Vagina (tissue), 2 donors: ENCODE data around the gene EEF1A2. TPM values are rescaled to one million over a fixed set of nuclear protein-coding genes. Genes with fewer than 3 reads are reported as not detected.

Experiments used
- DNase-seq, 2 donors: peaks; one replicate each; pipeline ENCODE4 v3.0.0-alpha.2; 2017; ENCODE audit errors: extremely low spot score in 2 of 2
- H3K27ac ChIP-seq: fragments of 200-600 bp; sonication (generic); one replicate; pipeline ENCODE4 v1.5.1; 2019
- H3K27me3 ChIP-seq: fragments of 200-600 bp; sonication (generic); one replicate; pipeline ENCODE4 v1.5.1; 2019
- H3K36me3 ChIP-seq, 2 donors: fragments of 200-600 bp; sonication (generic); one replicate each; pipeline ENCODE4 v1.5.1; 2017 to 2019
- H3K4me1 ChIP-seq: fragments of 200-600 bp; sonication (generic); one replicate; pipeline ENCODE4 v1.5.1; 2019
- H3K4me3 ChIP-seq, 2 donors: fragments of 200-600 bp; sonication (generic); 1 replicate in 1 of 2; 2 replicates in 1 of 2; pipeline ENCODE4 v1.5.1; 2016 to 2019
- H3K9me3 ChIP-seq: fragments of 200-600 bp; sonication (generic); one replicate; pipeline ENCODE4 v1.5.1; 2019
- POLR2A ChIP-seq, 2 donors: fragments of 450-650 bp; IDR thresholded peaks; one replicate each; pipeline ENCODE4 v1.6.1; 2017; ENCODE audit warnings: antibody characterized with exemption in 2 of 2, mild to moderate bottlenecking in 2 of 2, moderate library complexity in 2 of 2
- POLR2AphosphoS5 ChIP-seq, 2 donors: sonication (generic); formaldehyde crosslinking; IDR thresholded peaks; one replicate each; pipeline ENCODE4 v1.9.0; 2017; ENCODE audit warnings: antibody characterized with exemption in 2 of 2, mild to moderate bottlenecking in 2 of 2, low read depth in 1 of 2; ENCODE audit not compliant: insufficient read depth in 1 of 2
- intact Hi-C: fragments of 100-400 bp; cut with DNase I; formaldehyde crosslinking; loops from one replicate; pipeline ENCODE4 v1.15.1; 2023
- total RNA-seq: library from RNA; depleted of rRNA; stranded (reverse); fragments of >200 nt; gene quantifications from one replicate; pipeline ENCODE4 v1.2.3, GENCODE V29; 2016
- TF ChIP-seq, protein P1 (sequence below), 3 experiments: fragments of 450-650 bp in 2 of 3; fragments of 200-600 bp in 1 of 3; sonication (generic) in 1 of 3; IDR thresholded peaks; one replicate each; pipeline ENCODE4 v1.5.1; 2017 to 2019; ENCODE audit warnings: antibody characterized with exemption in 3 of 3, mild to moderate bottlenecking in 2 of 3, moderate library complexity in 2 of 3

Gene EEF1A2
- total RNA-seq, 1 donor from 2014 or later = 9.8 TPM

GRCh38 chr20:63542696-63543095 lies 43.8 kb upstream of the EEF1A2 start:
- no peak for TF ChIP-seq POLR2A (IDR thresholded peaks at IDR 0.05)
- TF ChIP-seq, protein P1, sequence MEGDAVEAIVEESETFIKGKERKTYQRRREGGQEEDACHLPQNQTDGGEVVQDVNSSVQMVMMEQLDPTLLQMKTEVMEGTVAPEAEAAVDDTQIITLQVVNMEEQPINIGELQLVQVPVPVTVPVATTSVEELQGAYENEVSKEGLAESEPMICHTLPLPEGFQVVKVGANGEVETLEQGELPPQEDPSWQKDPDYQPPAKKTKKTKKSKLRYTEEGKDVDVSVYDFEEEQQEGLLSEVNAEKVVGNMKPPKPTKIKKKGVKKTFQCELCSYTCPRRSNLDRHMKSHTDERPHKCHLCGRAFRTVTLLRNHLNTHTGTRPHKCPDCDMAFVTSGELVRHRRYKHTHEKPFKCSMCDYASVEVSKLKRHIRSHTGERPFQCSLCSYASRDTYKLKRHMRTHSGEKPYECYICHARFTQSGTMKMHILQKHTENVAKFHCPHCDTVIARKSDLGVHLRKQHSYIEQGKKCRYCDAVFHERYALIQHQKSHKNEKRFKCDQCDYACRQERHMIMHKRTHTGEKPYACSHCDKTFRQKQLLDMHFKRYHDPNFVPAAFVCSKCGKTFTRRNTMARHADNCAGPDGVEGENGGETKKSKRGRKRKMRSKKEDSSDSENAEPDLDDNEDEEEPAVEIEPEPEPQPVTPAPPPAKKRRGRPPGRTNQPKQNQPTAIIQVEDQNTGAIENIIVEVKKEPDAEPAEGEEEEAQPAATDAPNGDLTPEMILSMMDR (IDR thresholded peaks at IDR 0.05) = no peak
- TF ChIP-seq POLR2AphosphoS5 (IDR thresholded peaks at IDR 0.05; ENCODE audit: insufficient read depth in 1 of 2, low read depth in 1 of 2) = no peak
- intact Hi-C loops = no loop called here
- Histone ChIP-seq H3K9me3 (no peaks in the 10 kb centered on the region), H3K36me3 (no peaks in the 10 kb centered on the region), H3K27me3 (no peaks in the 10 kb centered on the region), H3K27ac (no peak overlapping the region), H3K4me3 (no peak overlapping the region), H3K4me1 (peaks cover 14% of the 10 kb centered on the region)
- DNase-seq = no peak

GRCh38 chr20:63542031-63542559 lies 43.2 kb upstream of the EEF1A2 start:
- intact Hi-C loops = no loop called here
- Histone ChIP-seq H3K27ac (no peak overlapping the region), H3K9me3 (no peaks in the 10 kb centered on the region), H3K4me3 (no peak overlapping the region), H3K27me3 (no peaks in the 10 kb centered on the region), H3K36me3 (no peaks in the 10 kb centered on the region), H3K4me1 (peaks cover 20% of the 10 kb centered on the region)
- no peak for DNase-seq
- TF ChIP-seq, protein P1 (IDR thresholded peaks at IDR 0.05) = no peak
- TF ChIP-seq POLR2AphosphoS5 (IDR thresholded peaks at IDR 0.05; ENCODE audit: insufficient read depth in 1 of 2, low read depth in 1 of 2) (no peak), POLR2A (IDR thresholded peaks at IDR 0.05) (no peak)

GRCh38 chr20:63541371-63541770 lies 42.5 kb upstream of the EEF1A2 start:
- Histone ChIP-seq H3K9me3 (no peaks in the 10 kb centered on the region), H3K27ac (no peak overlapping the region), H3K4me3 (no peak overlapping the region), H3K27me3 (no peaks in the 10 kb centered on the region), H3K4me1 (peaks cover 27% of the 10 kb centered on the region), H3K36me3 (no peaks in the 10 kb centered on the region)
- intact Hi-C loops = no loop called here
- TF ChIP-seq POLR2AphosphoS5 (IDR thresholded peaks at IDR 0.05; ENCODE audit: insufficient read depth in 1 of 2, low read depth in 1 of 2) (no peak), POLR2A (IDR thresholded peaks at IDR 0.05) (no peak)
- DNase-seq = no peak

GRCh38 chr20:63540417-63541186 lies 41.7 kb upstream of the EEF1A2 start:
- intact Hi-C loops = no loop called here
- TF ChIP-seq, protein P1 (IDR thresholded peaks at IDR 0.05) = no peak
- TF ChIP-seq POLR2AphosphoS5 (IDR thresholded peaks at IDR 0.05; ENCODE audit: insufficient read depth in 1 of 2, low read depth in 1 of 2) = no peak
- no peak for TF ChIP-seq POLR2A (IDR thresholded peaks at IDR 0.05)
- H3K4me1 ChIP-seq = peaks cover 29% of the 10 kb centered on the region
- no peaks in the 10 kb centered on the region for H3K27me3 ChIP-seq
- DNase-seq = no peak
- H3K4me3 ChIP-seq = no peak overlapping the region
- H3K36me3 ChIP-seq = no peaks in the 10 kb centered on the region
- H3K27ac ChIP-seq = no peak overlapping the region
- no peaks in the 10 kb centered on the region for H3K9me3 ChIP-seq

- TF ChIP-seq POLR2AphosphoS5 (IDR thresholded peaks at IDR 0.05; ENCODE audit: insufficient read depth in 1 of 2, low read depth in 1 of 2) (no peak), POLR2A (IDR thresholded peaks at IDR 0.05) (no peak)
- TF ChIP-seq, protein P1 (IDR thresholded peaks at IDR 0.05) = no peak
- intact Hi-C loops = no loop called here
- Histone ChIP-seq H3K4me1 (peaks cover 37% of the 10 kb centered on the region), H3K4me3 (no peak overlapping the region), H3K27me3 (no peaks in the 10 kb centered on the region), H3K36me3 (no peaks in the 10 kb centered on the region), H3K9me3 (no peaks in the 10 kb centered on the region), H3K27ac (no peak overlapping the region)
- no peak for DNase-seq
These were observed 40.8 kb upstream of the EEF1A2 start for GRCh38 chr20:63539441-63540370.
